Measurements from ENCODE around the gene TBC1D22A. TPM values are rescaled to one million over a fixed set of nuclear protein-coding genes. Genes with fewer than 3 reads are reported as not detected.

The TBC1D22A gene
- total RNA-seq, 1 donor from 2014 or later = 34.1 TPM

GRCh38 chr22:47111626-47112581, 349.5 kb downstream of the TBC1D22A start:
- Histone ChIP-seq H3K4me1 (no peaks in the 10 kb centered on the region), H3K4me3 (no peak overlapping the region), H3K27ac (no peak overlapping the region), H3K36me3 (peaks cover 17% of the 10 kb centered on the region), H3K9me3 (no peaks in the 10 kb centered on the region), H3K27me3 (ENCODE audit: low read depth) (no peaks in the 10 kb centered on the region)
- DNase-seq (no peak), ATAC-seq (peak in 1 of 2 donors; percentile 7)
- no peak for TF ChIP-seq CTCF (IDR thresholded peaks at IDR 0.05)
- intact Hi-C loops (cut with DNase I) = no loop called here

GRCh38 chr22:47112582-47112965, 350.1 kb downstream of the TBC1D22A start:
- intact Hi-C loops (cut with DNase I) = no loop called here
- TF ChIP-seq CTCF (IDR thresholded peaks at IDR 0.05) = no peak
- no peak for ATAC-seq
- H3K9me3 ChIP-seq = no peaks in the 10 kb centered on the region
- peaks cover 17% of the 10 kb centered on the region for H3K36me3 ChIP-seq
- DNase-seq = no peak
- no peak overlapping the region for H3K27ac ChIP-seq
- no peaks in the 10 kb centered on the region for H3K4me1 ChIP-seq
- no peaks in the 10 kb centered on the region for H3K27me3 ChIP-seq (ENCODE audit: low read depth)
- H3K4me3 ChIP-seq = no peak overlapping the region

- H3K4me1 ChIP-seq = no peaks in the 10 kb centered on the region
- no peak overlapping the region for H3K27ac ChIP-seq
- intact Hi-C loops (cut with DNase I) = no loop called here
- no peak for DNase-seq
- peaks cover 17% of the 10 kb centered on the region for H3K36me3 ChIP-seq
- H3K27me3 ChIP-seq (ENCODE audit: low read depth) = no peaks in the 10 kb centered on the region
- no peak for ATAC-seq
- no peaks in the 10 kb centered on the region for H3K9me3 ChIP-seq
- TF ChIP-seq CTCF (IDR thresholded peaks at IDR 0.05) = no peak
- H3K4me3 ChIP-seq = no peak overlapping the region
Observed at GRCh38 chr22:47112994-47113852, 350.8 kb downstream of the TBC1D22A start.

GRCh38 chr22:47113853-47114415, 351.5 kb downstream of the TBC1D22A start:
- intact Hi-C loops (cut with DNase I) = no loop called here
- DNase-seq = no peak
- ATAC-seq = no peak

More at GRCh38 chr22:47113853-47114415, 351.5 kb downstream of the TBC1D22A start:
- Histone ChIP-seq H3K27ac (no peak overlapping the region), H3K9me3 (no peaks in the 10 kb centered on the region), H3K36me3 (peaks cover 17% of the 10 kb centered on the region), H3K4me3 (no peak overlapping the region), H3K27me3 (ENCODE audit: low read depth) (no peaks in the 10 kb centered on the region), H3K4me1 (no peaks in the 10 kb centered on the region)
- no peak for TF ChIP-seq CTCF (IDR thresholded peaks at IDR 0.05)

All from lower lobe of right lung (tissue), 2 donors.